Liver (tissue), 9 donors: Measurements from ENCODE around the gene GABARAP. TPM values are rescaled to one million over a fixed set of nuclear protein-coding genes. Genes with fewer than 3 reads are reported as not detected.
A peak's percentile ranks its signal among the peaks of the same experiment; 100 is the strongest.

Experiments used
- DNase-seq: peaks from one replicate; pipeline ENCODE4 v3.0.0-alpha.2; 2017; ENCODE audit warnings: low spot score
- H3K27ac ChIP-seq, 2 donors: one replicate each; pipeline ENCODE4 v1.7.0; 2013; ENCODE audit warnings: inconsistent platforms in 2 of 2, low read length in 2 of 2, control low read depth in 1 of 2, low read depth in 1 of 2, mild to moderate bottlenecking in 1 of 2
- H3K27me3 ChIP-seq, 4 donors: one replicate each; pipeline versions ENCODE4 v1.6.1 to v1.7.0; 2013; ENCODE audit warnings: low read length in 3 of 4, inconsistent platforms in 1 of 4, mild to moderate bottlenecking in 1 of 4, moderate library complexity in 1 of 4; ENCODE audit not compliant: control insufficient read depth in 4 of 4, insufficient read depth in 4 of 4
- H3K36me3 ChIP-seq, 4 donors: one replicate each; pipeline versions ENCODE4 v1.6.1 to v1.7.0; 2013; ENCODE audit warnings: low read length in 3 of 4, mild to moderate bottlenecking in 3 of 4, low read depth in 1 of 4, moderate library complexity in 1 of 4; ENCODE audit not compliant: control insufficient read depth in 4 of 4, insufficient read depth in 3 of 4
- H3K4me1 ChIP-seq, 4 donors: one replicate each; pipeline versions ENCODE4 v1.6.1 to v1.7.0; 2013; ENCODE audit warnings: low read length in 3 of 4, mild to moderate bottlenecking in 3 of 4, moderate library complexity in 1 of 4; ENCODE audit not compliant: control insufficient read depth in 4 of 4, insufficient read depth in 4 of 4
- H3K4me3 ChIP-seq, 3 donors: one replicate each; pipeline versions ENCODE4 v1.6.1 to v1.7.0; 2013; ENCODE audit warnings: low read length in 3 of 3, control low read depth in 1 of 3, low read depth in 1 of 3, mild to moderate bottlenecking in 1 of 3
- H3K9ac ChIP-seq, 2 donors: one replicate each; pipeline ENCODE4 v1.7.0; 2013; ENCODE audit warnings: low read length in 2 of 2, mild to moderate bottlenecking in 2 of 2, moderate library complexity in 2 of 2, control low read depth in 1 of 2, low read depth in 1 of 2
- H3K9me3 ChIP-seq, 4 donors: one replicate each; pipeline versions ENCODE4 v1.6.1 to v1.7.0; 2013; ENCODE audit warnings: low read length in 3 of 4; ENCODE audit not compliant: control insufficient read depth in 4 of 4
- CTCF ChIP-seq: fragments of 150-350 bp; IDR thresholded peaks from 2 replicates; pipeline ENCODE4 v1.5.1; 2017; ENCODE audit warnings: improper control_type of control experiment, low read depth, low read length; ENCODE audit not compliant: missing input control
- EGR1 ChIP-seq, 2 donors: IDR thresholded peaks; 2 replicates each; pipeline ENCODE4 v1.6.1; 2016 to 2018; ENCODE audit warnings: antibody characterized with exemption in 2 of 2, low read depth in 2 of 2
- FOXA1 ChIP-seq: IDR thresholded peaks from 2 replicates; pipeline ENCODE4 v1.6.1; 2016; ENCODE audit warnings: antibody characterized with exemption
- FOXA2 ChIP-seq: IDR thresholded peaks from 2 replicates; pipeline ENCODE4 v1.6.1; 2016; ENCODE audit warnings: antibody characterized with exemption
- GABPA ChIP-seq, 2 donors: IDR thresholded peaks in 1 of 2; conservative IDR thresholded peaks in 1 of 2; 2 replicates each; pipeline ENCODE4 v1.6.1; 2016; ENCODE audit warnings: antibody characterized with exemption in 2 of 2, mild to moderate bottlenecking in 1 of 2, moderate library complexity in 1 of 2
- HNF4A ChIP-seq, 2 donors: conservative IDR thresholded peaks; 2 replicates each; pipeline ENCODE4 v1.6.1; 2016; ENCODE audit warnings: antibody characterized with exemption in 2 of 2, mild to moderate bottlenecking in 2 of 2
- HNF4G ChIP-seq: IDR thresholded peaks from 2 replicates; pipeline ENCODE4 v1.6.1; 2016; ENCODE audit warnings: antibody characterized with exemption
- JUND ChIP-seq, 2 donors: IDR thresholded peaks; 2 replicates each; pipeline ENCODE4 v1.6.1; 2016; ENCODE audit warnings: antibody characterized with exemption in 2 of 2
- NR2F2 ChIP-seq: IDR thresholded peaks from 2 replicates; pipeline ENCODE4 v1.6.1; 2016; ENCODE audit warnings: antibody characterized with exemption
- RAD21 ChIP-seq, 2 donors: IDR thresholded peaks; 2 replicates each; pipeline ENCODE4 v1.6.1; 2016; ENCODE audit warnings: antibody characterized with exemption in 2 of 2, mild to moderate bottlenecking in 2 of 2
- RXRA ChIP-seq, 2 donors: IDR thresholded peaks; 2 replicates each; pipeline ENCODE4 v1.6.1; 2017 to 2018; ENCODE audit warnings: antibody characterized with exemption in 2 of 2, mild to moderate bottlenecking in 1 of 2
- SP1 ChIP-seq: IDR thresholded peaks from 2 replicates; pipeline ENCODE4 v1.6.1; 2018; ENCODE audit warnings: antibody characterized with exemption, mild to moderate bottlenecking
- TAF1 ChIP-seq: conservative IDR thresholded peaks from 2 replicates; pipeline ENCODE4 v1.6.1; 2016; ENCODE audit warnings: antibody characterized with exemption, mild to moderate bottlenecking
- YY1 ChIP-seq: IDR thresholded peaks from 2 replicates; pipeline ENCODE4 v1.6.1; 2016; ENCODE audit warnings: antibody characterized with exemption, mild to moderate bottlenecking
- WGBS: extraction: QIAGEN DNeasy Blood & Tissue Kit; methylation state at CpG from one replicate; pipeline ENCODE4 v1.1.7; 2013; 5-methylcytosine and 5-hydroxymethylcytosine counted together
- polyA plus RNA-seq, 2 donors: library from polyadenylated mRNA; stranded (reverse) in 1 of 2; unstranded in 1 of 2; fragments of 200-250 nt in 1 of 2; fragments of >200 nt in 1 of 2; fragmentation: Nextera tagmentation in 1 of 2; extraction: Ambion mirVana in 1 of 2; gene quantifications; one replicate each; pipeline versions ENCODE4 v1.2.1 to v1.2.3, GENCODE V29; 2013 to 2015
- total RNA-seq, 2 donors: library from RNA; depleted of rRNA; stranded (reverse); fragments of >200 nt; gene quantifications; one replicate each; pipeline ENCODE4 v1.2.3, GENCODE V29; 2014
- TF ChIP-seq, protein P1 (sequence below): IDR thresholded peaks from 2 replicates; pipeline ENCODE4 v1.6.1; 2016; ENCODE audit warnings: antibody characterized with exemption
- TF ChIP-seq, protein P2 (sequence below): IDR thresholded peaks from 2 replicates; pipeline ENCODE4 v1.6.1; 2016; ENCODE audit warnings: antibody characterized with exemption, mild to moderate bottlenecking
- TF ChIP-seq, protein P3 (sequence below): IDR thresholded peaks from 2 replicates; pipeline ENCODE4 v1.6.1; 2016; ENCODE audit warnings: antibody characterized with exemption
- donor health status: healthy.
- donor health status: healthy.
- donor health status: healthy.
- donor health status: healthy.
- donor health status: healthy.

GABARAP gene
- total and polyA plus RNA-seq, 4 donors = 74.4 to 489 (median 205) TPM

DNA sequence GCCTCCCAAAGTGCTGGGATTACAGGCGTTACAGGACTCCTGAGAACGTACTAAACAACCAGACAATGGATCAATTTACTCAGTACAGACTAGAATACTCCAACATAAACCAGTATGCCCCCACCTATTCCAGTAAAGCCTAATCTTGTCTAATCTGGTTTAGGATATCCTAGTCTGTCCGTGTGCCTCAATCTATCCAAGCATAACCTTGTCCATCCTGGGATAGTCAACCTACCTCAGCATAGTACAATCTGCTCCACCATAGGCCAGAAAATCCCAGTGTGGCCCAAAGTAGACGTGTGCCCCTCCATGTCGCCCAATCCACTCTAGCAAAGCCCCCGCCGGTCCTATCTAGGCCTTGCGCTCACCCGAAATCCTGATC, 8.6 kb downstream of the GABARAP start:
- DNase-seq = no peak
- Histone ChIP-seq H3K4me1 (peaks cover 4 to 49% (median 34%) of the 10 kb centered on the region in 4 donors), H3K27ac (peak overlapping the region; percentile 89 to 90), H3K9me3 (no peaks in the 10 kb centered on the region), H3K27me3 (no peaks in the 10 kb centered on the region), H3K9ac (peak overlapping the region; percentile 21 to 50), H3K4me3 (peak overlapping the region; percentile 71 to 98 (median 87)), H3K36me3 (peaks cover 14 to 31% (median 17%) of the 10 kb centered on the region in 4 donors)
- TF ChIP-seq EGR1 (IDR thresholded peaks at IDR 0.05; ENCODE audit: low read depth in 2 of 2) (no peak), TAF1 (no peak), FOXA2 (no peak), SP1 (no peak), JUND (IDR thresholded peaks at IDR 0.05) (no peak), FOXA1 (no peak), YY1 (no peak), GABPA (IDR thresholded peaks at IDR 0.05 in 1 of 2, conservative IDR thresholded peaks at IDR 0.05 in 1 of 2) (no peak), NR2F2 (no peak), RXRA (IDR thresholded peaks at IDR 0.05) (no peak)
- TF ChIP-seq, protein P1, sequence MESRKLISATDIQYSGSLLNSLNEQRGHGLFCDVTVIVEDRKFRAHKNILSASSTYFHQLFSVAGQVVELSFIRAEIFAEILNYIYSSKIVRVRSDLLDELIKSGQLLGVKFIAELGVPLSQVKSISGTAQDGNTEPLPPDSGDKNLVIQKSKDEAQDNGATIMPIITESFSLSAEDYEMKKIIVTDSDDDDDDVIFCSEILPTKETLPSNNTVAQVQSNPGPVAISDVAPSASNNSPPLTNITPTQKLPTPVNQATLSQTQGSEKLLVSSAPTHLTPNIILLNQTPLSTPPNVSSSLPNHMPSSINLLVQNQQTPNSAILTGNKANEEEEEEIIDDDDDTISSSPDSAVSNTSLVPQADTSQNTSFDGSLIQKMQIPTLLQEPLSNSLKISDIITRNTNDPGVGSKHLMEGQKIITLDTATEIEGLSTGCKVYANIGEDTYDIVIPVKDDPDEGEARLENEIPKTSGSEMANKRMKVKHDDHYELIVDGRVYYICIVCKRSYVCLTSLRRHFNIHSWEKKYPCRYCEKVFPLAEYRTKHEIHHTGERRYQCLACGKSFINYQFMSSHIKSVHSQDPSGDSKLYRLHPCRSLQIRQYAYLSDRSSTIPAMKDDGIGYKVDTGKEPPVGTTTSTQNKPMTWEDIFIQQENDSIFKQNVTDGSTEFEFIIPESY = no peak
- TF ChIP-seq, protein P2, sequence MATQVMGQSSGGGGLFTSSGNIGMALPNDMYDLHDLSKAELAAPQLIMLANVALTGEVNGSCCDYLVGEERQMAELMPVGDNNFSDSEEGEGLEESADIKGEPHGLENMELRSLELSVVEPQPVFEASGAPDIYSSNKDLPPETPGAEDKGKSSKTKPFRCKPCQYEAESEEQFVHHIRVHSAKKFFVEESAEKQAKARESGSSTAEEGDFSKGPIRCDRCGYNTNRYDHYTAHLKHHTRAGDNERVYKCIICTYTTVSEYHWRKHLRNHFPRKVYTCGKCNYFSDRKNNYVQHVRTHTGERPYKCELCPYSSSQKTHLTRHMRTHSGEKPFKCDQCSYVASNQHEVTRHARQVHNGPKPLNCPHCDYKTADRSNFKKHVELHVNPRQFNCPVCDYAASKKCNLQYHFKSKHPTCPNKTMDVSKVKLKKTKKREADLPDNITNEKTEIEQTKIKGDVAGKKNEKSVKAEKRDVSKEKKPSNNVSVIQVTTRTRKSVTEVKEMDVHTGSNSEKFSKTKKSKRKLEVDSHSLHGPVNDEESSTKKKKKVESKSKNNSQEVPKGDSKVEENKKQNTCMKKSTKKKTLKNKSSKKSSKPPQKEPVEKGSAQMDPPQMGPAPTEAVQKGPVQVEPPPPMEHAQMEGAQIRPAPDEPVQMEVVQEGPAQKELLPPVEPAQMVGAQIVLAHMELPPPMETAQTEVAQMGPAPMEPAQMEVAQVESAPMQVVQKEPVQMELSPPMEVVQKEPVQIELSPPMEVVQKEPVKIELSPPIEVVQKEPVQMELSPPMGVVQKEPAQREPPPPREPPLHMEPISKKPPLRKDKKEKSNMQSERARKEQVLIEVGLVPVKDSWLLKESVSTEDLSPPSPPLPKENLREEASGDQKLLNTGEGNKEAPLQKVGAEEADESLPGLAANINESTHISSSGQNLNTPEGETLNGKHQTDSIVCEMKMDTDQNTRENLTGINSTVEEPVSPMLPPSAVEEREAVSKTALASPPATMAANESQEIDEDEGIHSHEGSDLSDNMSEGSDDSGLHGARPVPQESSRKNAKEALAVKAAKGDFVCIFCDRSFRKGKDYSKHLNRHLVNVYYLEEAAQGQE = no peak
- WGBS = 1% methylated on average over 9 of the region's 9 CpGs

DNA sequence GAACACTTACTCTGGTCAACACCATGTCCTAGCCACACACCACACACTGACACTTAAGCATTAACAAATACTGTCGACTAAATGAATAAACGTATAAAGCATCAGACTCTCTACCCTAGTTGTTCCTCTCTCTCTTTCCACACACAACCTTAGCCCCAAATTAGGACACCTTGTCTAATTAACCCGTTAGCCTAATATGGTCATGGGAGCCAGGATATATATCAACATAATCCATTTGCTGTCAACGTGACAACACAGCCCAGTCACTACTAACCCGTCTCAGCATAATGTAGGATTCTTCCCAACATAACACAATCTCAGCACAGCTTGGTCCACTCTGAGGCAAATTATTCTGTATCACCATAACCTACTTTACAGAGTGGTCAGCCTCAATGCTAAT, 10.1 kb downstream of the GABARAP start:
- TF ChIP-seq CTCF (no peak), YY1 (no peak), EGR1 (IDR thresholded peaks at IDR 0.05; ENCODE audit: low read depth in 2 of 2) (no peak), JUND (IDR thresholded peaks at IDR 0.05) (no peak), HNF4A (conservative IDR thresholded peaks at IDR 0.05) (no peak), HNF4G (no peak), RAD21 (IDR thresholded peaks at IDR 0.05) (no peak), NR2F2 (no peak), TAF1 (no peak), FOXA2 (no peak)
- TF ChIP-seq, protein P2 = no peak
- TF ChIP-seq, protein P1 = no peak
- TF ChIP-seq, protein P3, sequence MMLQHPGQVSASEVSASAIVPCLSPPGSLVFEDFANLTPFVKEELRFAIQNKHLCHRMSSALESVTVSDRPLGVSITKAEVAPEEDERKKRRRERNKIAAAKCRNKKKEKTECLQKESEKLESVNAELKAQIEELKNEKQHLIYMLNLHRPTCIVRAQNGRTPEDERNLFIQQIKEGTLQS = no peak
- no peak overlapping the region for H3K27ac ChIP-seq
- H3K27me3 ChIP-seq = no peaks in the 10 kb centered on the region
- H3K4me3 ChIP-seq = no peak overlapping the region
- H3K4me1 ChIP-seq = peaks cover 6 to 44% (median 30%) of the 10 kb centered on the region in 4 donors
- no peak for DNase-seq
- 91% methylated on average over 5 of the region's 5 CpGs for WGBS
- peaks cover 17 to 45% (median 21%) of the 10 kb centered on the region in 4 donors for H3K36me3 ChIP-seq
- no peak overlapping the region for H3K9ac ChIP-seq
- no peaks in the 10 kb centered on the region for H3K9me3 ChIP-seq
